ENCODE data around the gene FAM53B. TPM values are rescaled to one million over a fixed set of nuclear protein-coding genes. Genes with fewer than 3 reads are reported as not detected.

The FAM53B gene
- polyA plus RNA-seq, 6 donors from 2014 or later: 19.6 to 141 (median 31.5) TPM

DNA sequence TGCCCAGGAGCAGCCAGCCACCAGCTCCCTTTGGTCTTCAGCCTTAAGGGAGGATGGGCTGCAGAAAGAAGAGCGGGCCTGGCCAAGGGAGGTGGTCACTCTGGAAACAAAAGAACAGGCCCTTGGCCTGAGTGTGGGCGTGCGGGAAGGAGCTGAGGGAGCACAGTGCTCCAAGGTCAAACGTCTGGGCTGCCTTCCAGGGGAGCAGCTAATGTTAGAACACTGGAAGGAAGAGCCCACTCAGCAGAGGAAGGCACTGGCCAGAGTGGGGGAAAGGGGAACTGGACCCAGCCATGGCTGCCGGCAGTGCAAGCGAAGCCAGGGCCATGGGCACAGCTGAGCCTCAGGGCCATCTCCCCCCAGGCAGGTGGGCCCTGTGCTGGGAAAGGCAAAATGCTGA, 42.7 kb downstream of the FAM53B start:
- DNase-seq: no peak
- ATAC-seq (ENCODE audit: low read depth in 2 of 2): no peak
- Mint-ChIP-seq H3K4me3 (peak overlapping the region in 6 of 8 donors; percentile 64 to 88 (median 76)), H3K9me3 (no peaks in the 10 kb centered on the region), H3K27me3 (no peaks in the 10 kb centered on the region), H3K27ac (peak overlapping the region; percentile 94 to 99 (median 97)), H3K4me1 (peaks cover 93 to 99% (median 96%) of the 10 kb centered on the region in 3 donors), H3K36me3 (peaks cover 11 to 35% of the 10 kb centered on the region in 2 donors)

GRCh38 chr10:124701038-124701365, 43.2 kb downstream of the FAM53B start:
- peak overlapping the region in 6 of 8 donors; percentile 64 to 90 (median 77) for H3K4me3 Mint-ChIP-seq
- H3K36me3 Mint-ChIP-seq: peaks cover 11 to 31% of the 10 kb centered on the region in 2 donors
- no peaks in the 10 kb centered on the region for H3K9me3 Mint-ChIP-seq
- ATAC-seq (ENCODE audit: low read depth in 2 of 2) (no peak), DNase-seq (no peak)
- H3K27me3 Mint-ChIP-seq: no peaks in the 10 kb centered on the region
- H3K4me1 Mint-ChIP-seq: peaks cover 93 to 99% (median 96%) of the 10 kb centered on the region in 3 donors
- peak overlapping the region; percentile 94 to 99 (median 97) for H3K27ac Mint-ChIP-seq

GRCh38 chr10:124700293-124701037, 43.7 kb downstream of the FAM53B start:
- H3K9me3 Mint-ChIP-seq: no peaks in the 10 kb centered on the region
- DNase-seq: no peak
- H3K27ac Mint-ChIP-seq: peak overlapping the region; percentile 94 to 99 (median 97)
- peaks cover 90 to 96% (median 95%) of the 10 kb centered on the region in 3 donors for H3K4me1 Mint-ChIP-seq
- H3K27me3 Mint-ChIP-seq: no peaks in the 10 kb centered on the region
- peak overlapping the region; percentile 44 to 92 (median 77) for H3K4me3 Mint-ChIP-seq
- ATAC-seq (ENCODE audit: low read depth in 2 of 2): peak in 1 of 2 donors; percentile 28
- H3K36me3 Mint-ChIP-seq: peaks cover 11 to 31% of the 10 kb centered on the region in 2 donors

DNA sequence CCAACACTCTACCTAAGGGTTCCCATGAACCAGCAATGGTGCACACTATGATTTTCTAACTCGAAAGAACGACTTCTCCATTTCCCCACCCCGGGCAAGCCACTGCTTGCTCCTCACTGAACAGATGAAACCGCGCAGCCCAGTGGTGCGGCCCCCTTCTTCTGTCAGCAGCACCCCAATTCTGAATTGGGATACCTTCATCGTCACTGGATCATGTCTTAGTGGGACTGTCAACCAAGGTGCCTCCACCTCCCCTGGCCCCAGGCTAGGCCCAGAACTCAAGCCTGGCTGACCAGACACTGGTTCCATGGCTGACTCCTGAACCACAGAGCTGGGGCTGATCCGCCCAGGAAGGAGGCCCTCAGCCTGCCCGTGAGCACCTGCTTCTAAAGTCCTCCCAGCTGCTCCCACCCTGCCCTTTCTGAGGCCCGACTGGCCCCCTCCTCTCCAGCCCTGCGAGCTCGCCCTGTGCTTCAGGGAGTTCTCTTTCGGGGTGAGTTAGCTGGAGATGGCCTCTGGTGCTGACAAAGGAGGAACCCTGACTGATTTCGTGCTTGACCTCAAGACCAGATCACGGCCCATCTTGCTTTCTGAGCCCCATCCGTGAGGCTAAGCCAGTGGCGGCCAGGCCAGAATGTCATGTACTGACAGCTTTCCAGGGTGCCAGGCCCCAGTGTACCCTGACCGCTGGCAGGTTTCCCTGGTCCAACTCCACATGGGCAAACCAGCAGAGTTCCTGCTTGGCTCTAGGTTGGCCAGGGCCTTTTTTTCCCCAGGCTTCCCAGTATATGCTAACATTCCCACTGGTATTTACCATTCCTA, 44.5 kb downstream of the FAM53B start:
- DNase-seq (no peak), ATAC-seq (ENCODE audit: low read depth in 2 of 2) (no peak)
- Mint-ChIP-seq H3K4me1 (peaks cover 90 to 94% (median 94%) of the 10 kb centered on the region in 3 donors), H3K36me3 (peaks cover 11 to 30% of the 10 kb centered on the region in 2 donors), H3K27me3 (no peaks in the 10 kb centered on the region), H3K27ac (peak overlapping the region; percentile 94 to 99 (median 97)), H3K9me3 (no peaks in the 10 kb centered on the region), H3K4me3 (peak overlapping the region; percentile 44 to 92 (median 82))

- Mint-ChIP-seq H3K4me3 (peak overlapping the region; percentile 26 to 92 (median 82)), H3K27me3 (no peaks in the 10 kb centered on the region), H3K27ac (peak overlapping the region; percentile 94 to 99 (median 97)), H3K4me1 (peaks cover 88 to 94% (median 94%) of the 10 kb centered on the region in 3 donors), H3K9me3 (no peaks in the 10 kb centered on the region), H3K36me3 (peaks cover 18 to 23% of the 10 kb centered on the region in 2 donors)
- ATAC-seq (ENCODE audit: low read depth in 2 of 2) (no peak), DNase-seq (no peak)
These were observed 45.4 kb downstream of the FAM53B start for GRCh38 chr10:124698545-124699469.

DNA sequence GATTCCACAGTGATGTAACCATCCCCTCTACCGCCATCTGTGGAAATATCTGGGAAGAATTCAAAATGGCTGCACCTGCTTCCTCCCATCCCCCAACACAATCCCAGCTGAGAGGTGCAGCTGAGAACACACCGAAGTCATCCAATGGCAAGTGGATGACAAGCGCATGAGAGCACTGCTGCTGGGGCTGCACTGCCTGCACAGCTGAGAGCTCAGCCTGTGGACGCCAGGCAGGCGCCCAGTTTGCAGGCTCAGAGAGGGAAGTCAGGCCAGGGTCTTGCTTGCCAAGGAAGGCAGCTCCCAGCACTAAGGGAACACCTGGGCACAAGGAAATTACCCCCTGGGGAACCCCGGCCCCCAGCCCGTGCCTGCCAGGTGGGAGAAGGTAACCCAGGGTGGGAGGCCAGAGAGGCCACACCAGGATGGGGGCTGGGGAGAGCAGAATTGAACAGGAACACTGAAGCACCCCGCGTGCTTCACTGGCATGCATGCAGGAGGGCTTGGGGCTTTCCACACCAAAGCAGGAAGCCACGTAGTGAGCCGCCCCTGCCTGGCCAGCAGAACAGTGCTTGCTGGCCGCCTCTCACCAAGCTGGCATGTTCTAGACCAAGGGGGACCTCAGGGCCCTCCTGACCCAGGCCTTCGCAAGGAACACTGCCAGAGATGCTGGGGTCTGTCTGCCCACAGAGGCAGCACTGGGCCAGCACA, 46.2 kb downstream of the FAM53B start:
- ATAC-seq (ENCODE audit: low read depth in 2 of 2): peak; percentile 59 to 66
- Mint-ChIP-seq H3K9me3 (no peaks in the 10 kb centered on the region), H3K27ac (peak overlapping the region; percentile 94 to 99 (median 97)), H3K36me3 (peaks cover 16 to 17% of the 10 kb centered on the region in 2 donors), H3K4me3 (peak overlapping the region; percentile 37 to 92 (median 76)), H3K4me1 (peaks cover 84 to 94% (median 92%) of the 10 kb centered on the region in 3 donors), H3K27me3 (no peaks in the 10 kb centered on the region)
- peak; percentile 48 for DNase-seq

DNA sequence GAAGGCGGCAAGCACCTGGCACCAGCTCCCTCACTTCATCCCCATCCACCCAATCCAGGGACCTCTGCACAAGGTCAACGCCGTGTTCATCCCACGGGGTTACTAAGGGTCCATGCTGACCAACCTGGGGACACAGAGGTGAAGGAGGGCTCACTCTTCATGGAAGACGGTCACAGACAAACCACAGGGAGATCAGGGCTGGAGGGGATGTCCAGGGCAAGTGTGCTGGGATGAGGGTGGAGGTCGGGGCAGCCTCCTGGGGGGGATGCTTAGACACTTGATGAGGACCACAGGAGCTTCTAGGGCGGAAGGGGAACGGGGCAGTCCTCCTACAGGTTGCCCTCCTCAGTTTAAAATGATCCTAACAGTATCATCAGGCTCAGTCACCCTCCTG, 46.7 kb downstream of the FAM53B start:
- Mint-ChIP-seq H3K27ac (peak overlapping the region; percentile 94 to 99 (median 97)), H3K4me1 (peaks cover 79 to 90% (median 86%) of the 10 kb centered on the region in 3 donors), H3K9me3 (no peaks in the 10 kb centered on the region), H3K4me3 (peak overlapping the region; percentile 37 to 92 (median 74)), H3K27me3 (no peaks in the 10 kb centered on the region), H3K36me3 (peaks cover 14 to 17% of the 10 kb centered on the region in 2 donors)
- no peak for ATAC-seq (ENCODE audit: low read depth in 2 of 2)
- DNase-seq: no peak

DNA sequence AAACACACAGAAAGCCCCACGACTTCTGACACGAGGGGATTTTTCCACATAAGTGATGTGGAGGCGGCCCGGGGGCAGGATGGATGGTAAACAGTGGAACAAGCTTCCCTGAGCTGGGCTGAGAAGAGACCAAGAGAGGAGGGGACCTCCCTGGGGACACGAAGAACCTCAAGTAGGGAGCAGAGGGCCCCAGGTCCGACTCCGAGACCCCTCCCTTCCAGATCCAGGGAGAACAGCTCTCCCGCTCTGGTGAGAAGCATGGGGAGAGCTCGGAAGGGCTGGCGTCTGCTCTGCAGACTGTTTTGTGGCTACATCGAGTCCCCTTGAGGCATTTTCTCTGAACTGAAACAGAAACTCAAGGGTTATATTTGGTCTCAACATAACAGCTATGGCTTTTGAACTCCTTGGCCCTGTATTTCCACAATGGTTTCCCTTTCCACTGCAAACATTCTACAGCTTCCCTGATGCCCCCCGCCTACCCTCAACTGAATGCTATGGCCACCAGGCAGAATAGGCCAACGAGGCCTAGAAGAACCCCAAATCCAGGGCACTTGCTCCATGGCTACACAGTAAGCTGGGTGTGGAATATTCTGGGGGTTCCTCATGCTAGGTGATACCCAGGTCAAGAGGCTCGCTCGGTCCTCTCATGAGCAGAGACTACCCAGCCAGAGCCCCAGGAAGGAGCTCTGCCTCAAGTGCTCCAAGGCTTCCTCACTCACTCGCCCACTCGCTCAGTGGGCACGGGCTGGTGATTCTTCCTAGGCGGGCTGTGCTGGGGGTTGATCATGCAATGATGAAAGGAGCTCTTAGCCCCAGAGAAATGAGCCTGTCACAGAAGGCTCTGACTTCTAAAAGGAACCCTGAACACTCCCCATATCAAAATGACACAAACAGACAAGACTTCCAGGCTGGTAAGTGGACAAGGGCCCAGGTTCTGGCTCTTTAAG, 47.5 kb downstream of the FAM53B start:
- DNase-seq (peak; percentile 40), ATAC-seq (ENCODE audit: low read depth in 2 of 2) (peak; percentile 29 to 47)
- peaks cover 9 to 17% of the 10 kb centered on the region in 2 donors for H3K36me3 Mint-ChIP-seq
- no peaks in the 10 kb centered on the region for H3K9me3 Mint-ChIP-seq
- H3K4me3 Mint-ChIP-seq: peak overlapping the region; percentile 37 to 92 (median 74)
- H3K4me1 Mint-ChIP-seq: peaks cover 74 to 85% (median 82%) of the 10 kb centered on the region in 3 donors
- no peaks in the 10 kb centered on the region for H3K27me3 Mint-ChIP-seq
- H3K27ac Mint-ChIP-seq: peak overlapping the region; percentile 94 to 99 (median 97)

DNA sequence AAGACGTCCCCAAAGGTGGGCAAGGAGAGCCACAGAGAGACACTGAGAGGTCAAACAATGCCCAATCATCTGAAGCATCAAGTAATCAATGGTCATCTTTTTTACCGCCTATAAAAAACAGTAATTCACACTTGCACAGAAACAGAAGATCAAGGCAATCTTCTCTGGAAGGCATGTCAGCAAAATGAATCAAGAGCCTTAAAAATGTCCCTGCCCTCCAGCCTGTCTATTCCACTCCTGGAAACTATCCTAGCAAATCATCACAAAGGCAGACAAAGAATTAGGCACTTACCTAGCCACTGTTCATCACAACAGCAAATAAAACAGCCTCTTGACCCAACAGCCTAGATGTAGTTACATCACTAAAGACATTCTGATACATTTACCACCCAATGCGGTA, 48.9 kb downstream of the FAM53B start:
- DNase-seq (no peak), ATAC-seq (ENCODE audit: low read depth in 2 of 2) (no peak)
- Mint-ChIP-seq H3K27ac (peak overlapping the region; percentile 94 to 99 (median 97)), H3K4me1 (peaks cover 66 to 81% (median 74%) of the 10 kb centered on the region in 3 donors), H3K36me3 (peaks cover 12 to 15% of the 10 kb centered on the region in 2 donors), H3K27me3 (no peaks in the 10 kb centered on the region), H3K4me3 (peak overlapping the region in 3 of 8 donors; percentile 30 to 67 (median 59)), H3K9me3 (no peaks in the 10 kb centered on the region)

DNA sequence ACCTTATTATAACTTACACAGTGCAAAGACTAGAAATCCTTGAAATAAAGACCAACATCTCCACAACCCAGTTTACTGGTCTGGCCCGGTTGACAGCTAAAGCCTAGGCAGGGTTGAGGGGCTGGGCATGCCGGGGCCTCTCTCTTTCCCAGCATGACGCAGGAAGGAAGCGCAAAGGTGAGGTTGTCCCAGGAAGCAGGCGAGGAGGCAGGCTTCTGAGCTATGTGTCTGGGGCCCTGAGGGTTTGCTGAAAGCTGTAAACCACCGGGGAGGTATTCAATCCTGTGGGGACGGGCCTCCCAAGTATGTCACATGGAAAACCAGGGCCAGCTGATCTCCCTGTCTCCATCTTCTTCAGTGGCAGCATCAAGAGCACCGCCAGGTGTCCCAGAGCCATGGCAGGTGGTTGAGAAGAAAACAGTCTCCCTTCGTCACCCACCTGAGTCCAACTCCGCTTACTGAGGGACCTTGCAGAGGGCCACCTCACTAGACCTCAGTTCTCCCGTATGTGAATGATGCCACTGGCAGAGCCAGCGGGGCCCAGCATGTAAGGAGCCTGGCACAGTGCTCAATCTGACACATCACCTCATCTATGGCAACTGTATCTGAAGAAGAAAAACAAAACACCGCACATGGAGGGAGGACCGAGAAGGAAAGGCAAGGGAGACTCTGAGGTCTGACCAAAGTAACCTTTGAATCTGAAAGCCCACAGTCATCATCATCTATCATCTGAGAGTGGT, 49.5 kb downstream of the FAM53B start:
- Mint-ChIP-seq H3K9me3 (no peaks in the 10 kb centered on the region), H3K36me3 (peaks cover 9 to 15% of the 10 kb centered on the region in 2 donors), H3K4me3 (peak overlapping the region in 4 of 8 donors; percentile 30 to 69 (median 63)), H3K27me3 (no peaks in the 10 kb centered on the region), H3K27ac (peak overlapping the region; percentile 93 to 99 (median 97)), H3K4me1 (peaks cover 63 to 81% (median 71%) of the 10 kb centered on the region in 3 donors)
- DNase-seq (no peak), ATAC-seq (ENCODE audit: low read depth in 2 of 2) (no peak)

All from naive B cell (primary cell).